Right renal pelvis (tissue), 4 donors: Measurements from ENCODE around the gene RAD9A. TPM values are rescaled to one million over a fixed set of nuclear protein-coding genes. Genes with fewer than 3 reads are reported as not detected.

Source experiments
- DNase-seq, 4 donors: peaks; one replicate each; pipeline ENCODE4 v3.0.0-alpha.2; 2013; ENCODE audit warnings: low read depth in 4 of 4, low spot score in 3 of 4, missing footprints in 1 of 4
- polyA plus RNA-seq, 4 donors: library from polyadenylated mRNA; unstranded; fragments of 120-200 nt; gene quantifications; one replicate each; pipeline ENCODE4 v1.2.1, GENCODE V29; 2013; ENCODE audit not compliant: insufficient read length in 4 of 4

The RAD9A gene
- polyA plus RNA-seq, result 10 to 100 TPM; 20.1 to 27.3 (median 21.6) TPM

DNA sequence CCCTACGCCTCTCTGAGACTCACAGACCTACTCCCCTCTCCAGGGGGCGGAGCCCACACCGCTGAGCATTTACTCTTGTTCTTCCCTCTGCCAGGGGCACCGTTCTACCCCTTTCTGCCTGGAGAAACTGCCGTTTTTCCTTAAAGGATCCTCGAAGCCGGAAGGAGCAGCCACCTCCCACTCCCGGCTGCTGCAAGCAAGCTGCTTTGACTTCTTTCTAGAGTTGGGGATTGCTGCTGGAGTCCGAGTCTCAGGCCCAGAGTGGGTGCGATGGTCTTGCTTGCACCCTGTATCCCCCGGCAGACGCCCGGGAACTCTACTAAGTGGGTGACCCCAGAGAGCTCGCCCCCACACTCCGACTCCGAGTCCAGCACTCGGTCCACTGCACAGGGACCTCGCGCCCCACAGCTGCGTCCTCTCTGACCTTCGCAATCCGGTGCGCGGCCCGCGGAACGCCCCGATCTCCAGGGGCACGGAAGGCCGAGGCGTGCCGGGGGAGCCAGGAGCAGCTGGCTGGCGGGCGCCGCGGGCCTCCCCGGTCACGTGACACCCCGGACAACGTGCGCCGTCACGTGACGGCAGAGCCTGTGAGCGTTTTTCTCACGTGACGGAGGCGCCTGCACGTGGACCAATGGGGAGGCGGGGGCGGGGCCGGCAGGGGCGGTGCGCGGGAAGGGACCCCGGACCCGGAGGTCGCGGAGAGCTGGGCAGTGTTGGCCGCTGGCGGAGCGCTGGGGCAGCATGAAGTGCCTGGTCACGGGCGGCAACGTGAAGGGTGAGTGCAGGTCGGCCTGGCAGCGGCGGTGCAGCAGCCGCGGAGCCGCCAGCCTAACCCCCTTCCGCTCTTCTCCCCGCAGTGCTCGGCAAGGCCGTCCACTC lies at the start of gene RAD9A:
Gene RAD9A, plus strand, starts transcription at position 683 of the 879 bp plus-strand sequence. Its CDS starts 59 bp downstream, at position 742.
- peak; percentile 88 to 93 (median 91) for DNase-seq

DNA sequence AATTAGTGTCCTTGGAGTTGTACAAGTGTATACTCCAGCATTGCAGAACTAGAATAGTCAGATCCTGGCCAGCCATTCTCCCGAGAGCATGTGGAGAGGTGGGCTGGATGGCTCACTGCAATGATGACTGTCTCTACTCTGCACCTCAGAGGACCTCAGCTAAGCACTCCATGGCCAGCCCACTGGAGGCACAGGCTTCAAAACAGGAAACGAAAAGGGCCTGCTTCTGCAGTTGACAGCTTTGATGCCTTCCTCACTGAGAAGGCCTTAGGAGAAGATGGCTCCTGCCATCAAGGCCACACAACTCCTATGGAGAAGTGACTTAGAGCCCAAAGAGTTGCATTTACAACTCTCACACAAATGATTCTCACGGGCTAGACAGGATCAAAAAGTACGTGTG lies 47.5 kb upstream of the RAD9A start:
- DNase-seq, result no peak

DNA sequence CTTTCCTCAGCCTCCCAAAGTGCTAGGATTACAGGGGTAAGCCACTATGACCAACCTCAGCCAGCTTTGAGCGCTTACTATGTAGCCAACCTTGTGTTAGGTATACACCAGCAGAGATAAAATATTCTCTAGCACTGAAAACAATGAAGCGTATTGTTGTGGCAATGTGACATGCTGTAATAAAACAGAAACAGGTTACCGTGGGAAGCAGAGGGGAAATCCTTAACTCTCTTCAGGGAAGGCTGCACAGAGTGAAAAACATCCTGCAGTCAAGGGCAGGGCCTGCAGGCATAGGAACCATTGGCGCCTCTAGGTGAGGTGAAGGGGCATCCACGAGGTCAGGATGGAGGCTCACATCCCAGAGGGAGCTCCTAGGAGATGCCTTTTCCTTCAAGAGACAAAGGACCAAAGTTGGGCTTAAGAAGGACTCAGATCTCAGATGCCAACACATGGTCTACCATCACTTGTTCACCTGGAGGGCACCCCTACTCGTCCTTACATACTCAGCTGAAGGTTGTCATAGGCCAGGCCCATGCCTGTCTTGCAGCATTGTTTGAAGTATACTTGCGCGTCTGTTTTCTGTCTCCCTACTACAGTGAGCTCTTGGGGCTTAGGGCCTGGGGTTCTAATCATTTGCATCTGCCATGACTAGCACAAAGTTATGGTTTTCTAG lies 46.4 kb upstream of the RAD9A start:
- no peak for DNase-seq

DNA sequence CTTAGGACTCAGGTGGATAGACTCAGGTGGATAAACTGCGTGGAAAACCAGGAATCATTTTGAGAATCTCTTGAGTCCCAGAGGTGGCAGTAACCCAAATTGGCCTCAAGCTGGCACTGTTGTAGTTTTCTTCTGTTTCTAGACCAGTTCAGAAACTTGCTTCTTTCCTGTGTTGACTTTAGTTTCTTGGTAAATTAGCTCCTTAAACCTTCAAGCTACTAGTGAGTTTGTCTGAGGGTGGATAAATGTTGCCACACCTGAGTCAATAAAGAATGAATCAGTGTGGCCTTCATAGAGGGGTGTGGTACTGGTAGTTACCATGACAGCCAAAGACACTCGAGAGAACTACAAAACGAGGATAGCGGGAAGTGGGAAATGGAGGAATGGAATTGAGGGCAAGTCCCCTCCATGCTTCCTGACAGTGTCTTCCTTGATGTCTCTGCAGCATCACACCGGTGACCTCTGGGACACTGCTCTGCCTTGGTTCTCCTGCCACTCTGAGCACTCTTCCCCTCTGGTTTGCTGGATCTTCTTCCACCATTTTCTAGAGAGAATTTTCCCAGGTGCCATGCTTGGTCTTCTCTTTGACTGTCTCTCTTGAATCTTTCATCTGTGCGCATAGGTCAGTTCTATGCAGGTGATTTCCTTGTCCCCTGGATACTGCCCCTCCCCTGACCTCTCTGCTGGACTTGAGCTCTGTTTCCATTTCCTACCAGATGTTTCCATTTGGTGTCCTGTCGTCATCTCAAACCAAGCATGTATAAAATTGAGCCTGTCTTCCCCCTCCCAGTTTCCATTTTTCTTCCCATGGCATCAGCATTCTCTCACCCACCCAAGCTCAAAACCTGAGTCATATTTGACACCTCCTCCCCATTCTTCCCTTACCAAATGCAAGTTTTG lies 45.6 kb upstream of the RAD9A start:
- no peak for DNase-seq

DNA sequence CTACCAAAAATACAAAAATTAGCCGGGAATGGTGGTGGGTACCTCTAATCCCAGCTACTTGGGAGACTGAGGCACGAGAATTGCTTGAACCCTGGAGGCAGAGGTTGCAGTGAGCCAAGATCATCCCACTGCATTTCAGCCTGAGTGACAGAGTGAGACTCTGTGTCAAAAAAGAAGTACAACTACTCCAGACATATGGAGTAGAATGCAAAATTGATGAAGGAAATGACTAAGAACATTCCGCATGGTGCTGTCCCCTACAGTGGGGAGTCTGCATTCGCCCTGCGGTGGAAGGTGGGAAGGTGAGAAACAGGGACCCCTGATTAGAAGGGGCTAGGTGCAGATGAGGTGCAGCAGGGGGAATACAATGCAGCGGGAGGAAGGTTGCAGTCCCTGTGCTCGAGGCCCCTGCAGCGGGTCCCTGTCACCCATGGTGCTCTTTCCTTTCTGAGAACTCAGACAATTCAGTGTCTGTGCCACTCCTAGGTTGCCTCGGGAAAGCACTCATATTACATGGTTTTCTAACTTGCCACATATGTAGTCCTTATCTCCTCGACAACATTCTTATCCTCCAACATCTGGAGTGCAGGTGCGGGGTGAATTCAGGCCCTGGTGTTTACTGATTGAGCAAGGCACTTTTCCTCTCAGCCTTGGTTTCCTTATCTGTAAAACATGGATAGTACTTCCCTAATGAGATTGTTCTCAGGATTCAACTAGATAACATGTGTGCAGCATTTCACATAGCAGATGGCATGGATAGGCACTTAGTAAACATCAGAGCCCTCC lies 43.6 kb upstream of the RAD9A start:
- DNase-seq, result no peak

DNA sequence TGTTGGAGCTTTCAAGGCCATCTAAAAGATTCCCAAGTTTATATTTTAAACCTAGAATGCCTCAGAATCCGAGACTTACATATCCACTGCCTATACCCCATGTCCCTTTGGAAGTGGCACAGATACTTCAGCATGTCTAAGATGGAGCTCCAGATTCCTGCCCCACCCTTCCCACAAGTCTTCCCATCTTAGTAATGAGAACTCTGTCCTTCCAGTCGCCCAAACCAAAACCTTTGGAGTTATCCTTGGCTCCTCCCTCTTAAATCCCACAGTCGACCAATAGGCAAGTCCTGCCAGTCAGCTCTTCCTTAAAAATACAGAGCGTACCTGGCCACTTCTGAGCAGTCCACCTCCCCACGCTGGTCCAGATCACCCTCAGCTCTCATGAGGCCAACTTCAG lies 42.8 kb upstream of the RAD9A start:
- DNase-seq, result no peak

DNA sequence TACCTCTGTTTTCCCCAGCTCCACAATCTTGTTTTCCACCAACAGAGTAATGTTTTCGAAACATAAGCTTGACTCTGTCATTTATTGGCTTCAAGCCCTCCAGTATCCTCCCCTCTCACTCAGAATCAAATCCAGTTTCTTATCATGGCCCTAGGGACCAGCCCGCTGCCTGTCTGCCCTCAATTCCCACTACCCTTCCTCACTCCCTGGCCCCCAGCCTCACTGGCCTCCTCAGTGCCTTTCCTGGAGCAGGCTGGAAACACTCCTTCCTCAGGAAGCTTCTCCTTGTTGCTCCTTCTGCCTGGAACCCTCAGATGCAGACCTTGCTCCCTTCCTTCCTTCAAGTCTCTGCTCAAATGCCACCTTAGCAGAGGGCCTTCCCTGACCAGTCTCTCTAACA lies 42.3 kb upstream of the RAD9A start:
- DNase-seq, result no peak

DNA sequence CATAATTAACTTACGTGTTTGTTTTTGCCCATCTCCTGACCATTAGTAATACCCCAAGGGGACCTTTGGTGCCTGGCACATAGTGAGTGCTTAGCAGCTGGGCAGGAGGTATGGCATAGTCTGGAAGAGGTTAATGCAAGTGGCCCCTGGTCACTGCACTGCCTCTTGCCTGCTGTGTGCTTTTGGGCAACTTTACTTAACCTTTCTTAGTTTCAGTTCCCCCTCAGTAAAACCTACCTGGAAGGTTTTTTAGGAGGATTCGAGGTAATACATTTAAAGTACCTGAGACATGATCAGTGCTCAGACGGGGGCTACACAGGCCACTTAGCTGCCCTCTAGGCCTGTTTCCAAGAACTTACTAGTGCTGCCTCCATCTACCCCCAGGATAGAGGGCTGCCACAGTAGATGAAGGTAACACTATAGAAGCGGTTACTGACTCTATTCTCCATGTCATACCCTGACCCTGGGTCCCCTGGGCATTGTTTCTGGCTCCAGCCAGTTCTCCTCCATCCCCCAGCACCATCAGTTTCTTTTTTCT lies 41.8 kb upstream of the RAD9A start:
- DNase-seq, result no peak

DNA sequence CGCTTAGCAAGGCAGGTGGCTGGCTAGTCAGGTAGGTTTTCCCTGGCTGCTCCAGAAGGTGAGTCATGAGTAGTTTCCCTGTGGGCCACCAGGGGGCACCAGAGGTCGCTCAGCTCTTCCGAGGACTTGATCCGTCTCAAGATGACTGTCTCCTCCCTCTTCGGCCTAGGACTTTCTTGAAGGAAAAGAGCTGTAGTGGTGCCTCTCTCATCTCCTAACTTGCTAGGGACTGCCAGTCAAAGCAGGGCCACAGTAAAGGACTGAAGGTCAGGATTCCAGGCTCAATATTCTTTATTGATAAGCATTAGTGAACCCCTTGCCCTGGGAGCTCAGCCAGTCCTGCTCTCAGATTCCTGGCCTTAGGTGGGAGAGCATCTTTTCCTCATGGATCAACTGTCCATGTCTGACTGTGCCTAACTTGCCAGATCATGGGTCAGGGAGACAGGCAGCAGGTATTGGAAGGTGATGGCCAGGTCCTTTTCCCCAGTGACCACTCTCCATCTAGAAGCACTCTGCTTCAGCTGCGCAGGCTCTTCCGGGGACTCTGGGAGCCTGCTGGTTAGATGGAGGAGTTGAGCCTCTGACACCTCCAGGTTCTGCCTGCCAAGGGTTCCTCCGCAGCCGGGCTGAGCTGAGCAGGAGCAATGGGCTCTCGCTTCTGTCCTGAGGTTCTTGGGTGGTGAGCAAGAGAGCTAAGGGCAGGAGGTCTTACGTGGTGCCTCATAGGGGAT lies 40.3 kb upstream of the RAD9A start:
- DNase-seq, result no peak

DNA sequence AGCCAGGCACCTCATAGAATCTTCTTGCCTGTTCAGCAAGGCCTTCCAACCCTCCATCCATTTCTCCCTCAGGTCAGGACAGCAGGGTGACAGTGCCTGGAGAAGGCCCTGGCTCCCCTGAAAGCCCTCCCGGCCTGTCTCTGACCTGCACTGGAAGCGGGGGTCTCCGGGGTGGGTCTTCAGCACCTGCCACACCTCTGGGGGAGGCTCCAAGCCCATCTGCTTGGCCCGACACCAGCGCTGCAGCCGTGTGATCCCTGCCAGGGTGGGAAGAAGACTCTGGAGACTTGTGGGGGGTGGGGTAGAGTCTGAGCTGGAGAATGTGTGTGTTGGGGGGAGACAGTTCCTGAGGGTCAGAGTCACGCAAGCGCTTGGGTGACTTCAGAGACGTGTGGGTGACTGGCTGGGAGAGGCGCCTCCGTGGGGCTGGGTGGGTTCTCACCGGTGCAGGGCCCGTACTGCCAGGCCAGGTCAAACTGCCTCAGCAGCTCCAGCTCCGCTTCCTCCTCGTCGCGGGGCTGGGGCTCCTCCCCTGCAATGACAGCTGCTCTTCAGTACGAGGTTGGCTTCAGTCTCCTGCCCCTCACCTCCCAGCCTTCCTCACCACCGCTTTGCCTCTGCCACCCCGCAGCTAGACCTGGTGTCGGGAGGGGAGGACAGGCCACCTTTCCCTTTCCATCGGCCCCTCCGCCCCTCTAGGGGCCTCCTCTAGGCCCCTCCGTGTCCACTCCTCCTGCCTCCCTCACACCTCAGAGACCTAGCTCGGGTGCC lies 39.1 kb upstream of the RAD9A start:
- no peak for DNase-seq

DNA sequence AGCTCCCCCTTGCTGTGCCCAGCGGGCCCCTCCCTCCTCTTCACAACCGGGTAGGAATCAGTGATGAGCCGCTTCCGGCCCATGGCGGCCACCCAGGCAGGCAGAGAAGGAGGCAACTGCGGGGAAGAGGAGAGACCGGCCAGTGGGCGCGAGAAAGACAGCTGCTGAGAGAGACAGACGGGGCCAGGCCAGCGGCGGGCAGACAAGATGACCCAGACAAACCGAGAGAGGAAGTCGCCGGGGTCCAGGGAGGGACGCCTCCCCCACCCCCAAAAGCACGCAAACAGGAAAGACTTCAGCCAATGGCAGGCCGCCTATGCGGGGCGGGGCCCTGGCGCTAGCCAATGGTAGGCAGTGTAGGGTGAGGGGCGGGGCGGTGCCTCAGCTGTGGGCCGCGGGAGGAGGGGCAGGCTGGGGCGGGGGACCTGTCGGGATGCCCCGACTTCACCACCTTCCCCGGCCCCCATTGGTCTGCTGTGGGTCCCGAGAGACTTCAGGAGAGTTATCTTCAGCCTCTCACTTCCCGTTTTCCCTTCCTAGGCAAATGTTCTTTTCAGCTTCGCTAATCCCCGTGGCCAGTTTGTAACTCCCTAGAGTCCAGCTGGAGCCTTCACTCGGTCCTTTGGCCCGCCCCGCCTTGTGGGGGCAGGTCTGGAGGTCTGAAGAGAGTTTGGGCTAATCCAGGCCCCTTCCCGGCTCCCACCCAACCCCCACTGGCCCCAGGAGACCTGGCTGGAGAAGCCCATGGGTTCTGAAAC lies 38.3 kb upstream of the RAD9A start, which contains the start of gene POLD4:
Gene POLD4, minus strand, starts transcription at position 230 of the 758 bp plus-strand sequence. Its CDS starts 147 bp downstream, at position 83.
- DNase-seq, result peak; percentile 83 to 88 (median 86)

DNA sequence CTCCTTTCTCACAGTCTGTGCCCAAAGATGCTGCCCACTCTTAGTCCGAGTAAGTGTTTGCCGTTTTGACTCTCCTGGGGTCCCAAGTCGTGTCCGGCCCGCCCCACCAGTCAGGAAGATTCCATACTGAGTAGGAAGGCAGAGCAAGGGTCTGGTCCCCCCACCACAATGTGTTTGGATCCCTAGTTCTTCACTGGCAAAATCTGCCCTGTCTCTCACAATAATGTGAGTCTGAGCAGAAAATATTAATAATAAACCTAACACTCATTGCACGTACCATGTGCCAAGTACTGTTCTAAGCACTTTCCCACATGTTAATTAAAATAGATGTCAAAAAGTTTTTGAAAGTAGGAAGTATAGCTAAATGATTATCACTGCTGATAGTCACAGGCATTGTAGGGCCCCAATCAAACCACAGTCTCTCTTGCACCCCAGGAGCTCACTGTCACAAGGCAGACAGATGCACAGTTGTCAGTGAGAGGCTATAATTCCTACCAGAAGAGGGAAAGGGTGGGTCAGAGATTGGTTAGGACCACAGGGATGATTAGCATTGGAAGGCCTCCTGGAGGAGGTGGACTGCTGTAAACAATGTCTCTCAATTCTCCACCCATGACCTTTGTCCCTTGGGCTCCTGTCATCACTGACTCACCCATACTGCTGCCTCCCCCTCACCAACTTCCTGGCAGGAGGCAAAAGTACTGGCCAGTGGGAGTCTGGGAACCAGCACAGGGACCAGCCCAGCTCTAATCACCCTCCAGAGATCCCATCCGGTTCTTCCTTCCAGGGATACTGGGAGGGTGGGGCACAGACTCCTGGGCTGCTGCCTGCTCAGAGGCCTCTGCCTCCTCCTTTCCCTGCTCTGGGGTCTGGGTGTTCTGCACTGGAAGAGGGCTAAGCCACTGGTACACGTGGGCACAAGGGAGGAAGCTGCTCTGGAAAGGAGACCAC lies 37.4 kb upstream of the RAD9A start:
- DNase-seq, result no peak

DNA sequence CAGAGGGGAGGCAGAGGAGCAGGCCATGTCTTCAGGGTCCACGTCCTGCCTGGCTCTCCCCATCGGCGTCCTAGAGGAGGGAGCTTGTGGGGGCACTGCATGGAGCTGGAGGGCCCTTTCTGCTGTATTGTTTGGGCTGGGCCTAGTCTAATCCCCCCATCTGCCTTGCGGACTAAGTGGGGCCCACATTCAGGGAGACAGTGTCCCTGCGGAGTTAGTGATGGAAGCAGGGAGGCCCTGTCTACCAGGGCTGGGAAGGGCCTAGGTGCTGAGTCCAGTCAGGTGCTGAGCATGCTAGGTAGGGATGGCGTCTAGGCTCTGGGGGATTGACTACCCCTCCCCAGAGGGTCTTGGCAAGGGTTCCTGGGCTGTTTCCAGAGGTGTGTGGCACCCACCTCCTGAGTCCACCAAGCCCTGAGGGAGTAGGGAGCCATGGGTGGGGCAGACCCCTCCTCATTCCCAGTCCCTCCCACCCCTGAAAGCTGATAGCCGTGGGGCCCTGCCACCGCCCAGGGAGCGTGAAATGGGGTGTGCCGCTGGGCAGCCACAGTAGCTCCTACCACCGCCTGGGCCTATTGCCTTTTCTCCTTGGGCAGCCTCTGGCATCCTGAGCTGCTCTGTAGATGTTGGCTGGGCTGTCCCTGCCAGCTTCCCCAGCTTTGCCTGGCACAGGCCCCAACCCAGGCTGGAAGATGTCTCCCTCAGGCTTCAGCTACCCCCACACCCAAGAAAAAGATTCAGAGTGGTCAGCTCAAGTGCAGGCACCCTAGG lies 36.6 kb upstream of the RAD9A start:
- no peak for DNase-seq

DNA sequence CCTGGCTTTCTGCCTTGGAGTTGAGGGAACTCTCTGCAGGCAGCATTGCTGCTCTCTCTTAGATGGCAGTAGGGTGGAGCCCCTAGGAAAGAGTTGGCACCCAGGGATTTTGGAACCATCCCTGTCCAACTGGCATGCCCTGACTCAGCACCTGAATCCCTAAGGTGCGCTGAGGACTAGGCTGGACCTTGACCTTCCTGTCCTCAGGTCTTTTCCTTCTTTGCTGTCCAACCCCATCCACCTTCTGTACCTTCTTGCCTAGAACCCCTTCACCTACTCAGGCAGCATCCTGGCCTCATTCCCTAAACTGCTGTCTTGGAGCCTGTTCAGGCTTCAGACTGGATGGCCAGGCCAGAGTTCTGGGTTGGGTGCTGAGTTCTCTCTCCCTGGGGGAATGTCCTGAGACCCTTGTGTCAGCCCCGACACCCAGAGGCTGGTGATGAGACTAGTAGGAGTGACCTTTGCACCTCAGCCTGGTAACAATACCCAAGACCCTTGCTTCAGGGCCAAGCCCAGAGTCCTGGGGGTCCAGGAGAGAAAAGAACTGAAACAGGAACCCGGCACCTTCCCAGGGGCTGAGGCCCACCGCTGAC lies 35.9 kb upstream of the RAD9A start:
- no peak for DNase-seq

DNA sequence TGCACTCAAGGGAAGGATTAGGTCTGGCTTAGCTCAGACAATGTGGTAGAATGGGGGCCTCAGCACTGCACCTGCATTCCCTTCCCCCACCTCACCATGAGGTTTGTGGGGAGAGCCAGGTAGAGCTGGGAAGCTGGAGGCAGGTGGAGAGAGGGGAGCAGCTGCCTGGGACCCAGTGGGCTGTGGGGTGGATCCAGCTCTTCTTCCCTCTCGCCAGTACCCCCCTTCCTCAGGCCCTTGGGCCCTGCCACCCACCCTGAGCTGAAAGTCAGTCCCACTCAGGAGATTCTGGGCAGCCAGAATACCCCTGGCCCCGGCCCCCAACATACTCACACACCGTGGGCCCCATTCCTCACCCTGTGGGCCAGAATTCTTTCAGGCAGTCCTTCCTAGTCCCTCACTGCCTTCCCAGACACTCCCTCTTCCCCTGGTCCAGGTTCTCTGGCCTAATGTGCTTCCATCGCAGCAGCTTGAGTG lies 35.4 kb upstream of the RAD9A start:
- no peak for DNase-seq
